IMR-90 (cell line): ENCODE results near the gene MYOF. TPM values are rescaled to one million over a fixed set of nuclear protein-coding genes. Genes with fewer than 3 reads are reported as not detected.

Source experiments
- ATAC-seq: fragments of 200-7000 bp; cut with Tn5 transposase; 2 replicates; pipeline ENCODE4 v1.9.1; 2020; ENCODE audit warnings: low read depth, mild to moderate bottlenecking, moderate library complexity
- BruUV-seq: library from RNA; stranded (reverse); fragments of 400-500 nt; replicated peaks from 2 replicates; lab custom pipeline; 2021; lab: Mats Ljungman, UMichigan
- CTCF ChIA-PET: fragments of 300-600 bp; formaldehyde crosslinking; extraction: SDS; loops from one replicate; lab custom pipeline; 2021; ENCODE audit warnings: antibody characterized with exemption; lab: Yijun Ruan, JAX
- POLR2A ChIA-PET: fragments of 300-600 bp; sonication (Branson Sonifier 250); formaldehyde crosslinking; loops from one replicate; lab custom pipeline; 2022; ENCODE audit warnings: antibody characterized with exemption; ENCODE audit not compliant: unreplicated experiment; lab: Charles Lee
- DNase-seq: peaks from one replicate; pipeline ENCODE4 v3.0.0; 2013
- H2AFZ ChIP-seq: replicated peaks from 2 replicates; pipeline ENCODE3; 2013; ENCODE audit warnings: low read length, mild to moderate bottlenecking; ENCODE audit not compliant: poor library complexity
- H2AK5ac ChIP-seq: 2 replicates; pipeline ENCODE4 v1.6.1; 2013; ENCODE audit warnings: low read depth, low read length, inconsistent platforms
- H2AK9ac ChIP-seq: replicated peaks from 2 replicates; pipeline ENCODE3; 2013; ENCODE audit warnings: mild to moderate bottlenecking, low read depth, low read length, moderate library complexity; ENCODE audit not compliant: poor library complexity
- H2BK120ac ChIP-seq: 2 replicates; pipeline ENCODE4 v1.6.1; 2013; ENCODE audit warnings: low read depth, low read length, inconsistent platforms
- H2BK15ac ChIP-seq: 3 replicates; pipeline ENCODE4 v1.6.1; 2013; ENCODE audit warnings: low read depth, low read length, inconsistent platforms
- H2BK20ac ChIP-seq: 2 replicates; pipeline ENCODE4 v1.6.1; 2013; ENCODE audit warnings: low read depth, mild to moderate bottlenecking, inconsistent platforms, low read length, moderate library complexity
- H2BK5ac ChIP-seq: 2 replicates; pipeline ENCODE4 v1.6.1; 2013; ENCODE audit warnings: mild to moderate bottlenecking, low read depth, low read length, inconsistent platforms; ENCODE audit not compliant: poor library complexity, severe bottlenecking
- H3K14ac ChIP-seq: replicated peaks from 2 replicates; pipeline ENCODE4 v1.6.1; 2013; ENCODE audit warnings: low read depth, low read length, inconsistent platforms
- H3K18ac ChIP-seq: 2 replicates; pipeline ENCODE4 v1.6.1; 2013; ENCODE audit warnings: low read depth, low read length, control low read depth
- H3K23ac ChIP-seq: 2 replicates; pipeline ENCODE4 v1.6.1; 2013; ENCODE audit warnings: low read depth, low read length, inconsistent platforms
- H3K27ac ChIP-seq: 2 replicates; pipeline ENCODE4 v1.5.1; 2013; ENCODE audit warnings: mild to moderate bottlenecking, control low read depth, low read length; ENCODE audit not compliant: insufficient read depth
- H3K27me3 ChIP-seq: 2 replicates; pipeline ENCODE4 v1.6.1; 2013; ENCODE audit warnings: low read length; ENCODE audit not compliant: control insufficient read depth, insufficient read depth
- H3K36me3 ChIP-seq: 2 replicates; pipeline ENCODE4 v1.6.1; 2013; ENCODE audit warnings: low read length, mixed read lengths; ENCODE audit not compliant: control insufficient read depth, insufficient read depth
- H3K4ac ChIP-seq: 2 replicates; pipeline ENCODE4 v1.6.1; 2013; ENCODE audit warnings: low read depth, low read length, inconsistent platforms
- H3K4me1 ChIP-seq: 2 replicates; pipeline ENCODE4 v1.6.1; 2013; ENCODE audit warnings: low read length, mixed read lengths; ENCODE audit not compliant: control insufficient read depth, insufficient read depth
- H3K4me2 ChIP-seq: 2 replicates; pipeline ENCODE4 v1.6.1; 2013; ENCODE audit warnings: low read depth, mild to moderate bottlenecking, control low read depth, low read length, moderate library complexity
- H3K4me3 ChIP-seq: 2 replicates; pipeline ENCODE4 v1.5.1; 2013; ENCODE audit warnings: low read depth, mild to moderate bottlenecking, control low read depth, low read length, moderate library complexity; ENCODE audit not compliant: insufficient read depth
- H3K56ac ChIP-seq: 2 replicates; pipeline ENCODE4 v1.6.1; 2013; ENCODE audit warnings: low read length, inconsistent platforms; ENCODE audit not compliant: insufficient read depth; ENCODE audit errors: extremely low read depth
- H3K79me1 ChIP-seq, 2 experiments: 2 replicates each; pipeline ENCODE4 v1.6.1; 2013; ENCODE audit warnings: low read length in 2 of 2, inconsistent platforms in 1 of 2, low read depth in 1 of 2
- H3K9ac ChIP-seq: 2 replicates; pipeline ENCODE4 v1.6.1; 2013; ENCODE audit warnings: low read depth, low read length, control low read depth
- H3K9me1 ChIP-seq: 2 replicates; pipeline ENCODE4 v1.6.1; 2013; ENCODE audit warnings: low read length, inconsistent platforms; ENCODE audit not compliant: insufficient read depth
- H3K9me3 ChIP-seq: 2 replicates; pipeline ENCODE4 v1.6.1; 2013; ENCODE audit warnings: low read length; ENCODE audit not compliant: control insufficient read depth, insufficient read depth
- H4K20me1 ChIP-seq: 2 replicates; pipeline ENCODE4 v1.6.1; 2013; ENCODE audit warnings: low read length, inconsistent platforms; ENCODE audit not compliant: insufficient read depth
- H4K5ac ChIP-seq: 2 replicates; pipeline ENCODE4 v1.6.1; 2013; ENCODE audit warnings: mild to moderate bottlenecking, low read depth, low read length, control low read depth
- H4K8ac ChIP-seq, 2 experiments: 2 replicates each; pipeline ENCODE4 v1.6.1; 2013; ENCODE audit warnings: low read depth in 2 of 2, low read length in 2 of 2, control low read depth in 1 of 2, inconsistent platforms in 1 of 2
- H4K91ac ChIP-seq: 2 replicates; pipeline ENCODE4 v1.6.1; 2013; ENCODE audit warnings: low read depth, low read length, inconsistent platforms; ENCODE audit not compliant: insufficient read depth
- BHLHE40 ChIP-seq: fragments of 150-350 bp; IDR thresholded peaks from 2 replicates; pipeline ENCODE4 v1.6.1; 2016; ENCODE audit warnings: mild to moderate bottlenecking, low read depth, low read length
- CHD1 ChIP-seq: IDR thresholded peaks from 2 replicates; pipeline ENCODE4 v1.6.1; 2012; ENCODE audit warnings: low read depth, low read length, improper control_type of control experiment
- CTCF ChIP-seq: conservative IDR thresholded peaks from 2 replicates; pipeline ENCODE4 v1.5.1; 2012; ENCODE audit warnings: mild to moderate bottlenecking, low read depth, low read length, improper control_type of control experiment
- ELK1 ChIP-seq: fragments of 150-350 bp; IDR thresholded peaks from 2 replicates; pipeline ENCODE4 v1.6.1; 2016; ENCODE audit warnings: low read depth, mild to moderate bottlenecking, low read length, moderate library complexity, borderline replicate concordance
- MAZ ChIP-seq: IDR thresholded peaks from 2 replicates; pipeline ENCODE4 v1.6.1; 2012; ENCODE audit warnings: low read depth, mild to moderate bottlenecking, low read length, improper control_type of control experiment, moderate library complexity, borderline replicate concordance
- NFE2L2 ChIP-seq: fragments of 150-350 bp; IDR thresholded peaks from 2 replicates; pipeline ENCODE4 v1.6.1; 2016; ENCODE audit warnings: low read depth, mild to moderate bottlenecking, low read length
- POLR2A ChIP-seq: IDR thresholded peaks from 2 replicates; pipeline ENCODE4 v1.6.1; 2012; ENCODE audit warnings: mild to moderate bottlenecking, low read depth, low read length
- RAD21 ChIP-seq: IDR thresholded peaks from 2 replicates; pipeline ENCODE4 v1.6.1; 2012; ENCODE audit warnings: low read length, improper control_type of control experiment
- RCOR1 ChIP-seq: IDR thresholded peaks from 2 replicates; pipeline ENCODE4 v1.6.1; 2012; ENCODE audit warnings: mild to moderate bottlenecking, low read length, improper control_type of control experiment; ENCODE audit not compliant: insufficient replicate concordance
- RFX5 ChIP-seq: IDR thresholded peaks from 2 replicates; pipeline ENCODE4 v1.8.0; 2012; ENCODE audit warnings: low read depth, mild to moderate bottlenecking, low read length, moderate library complexity
- SMC3 ChIP-seq: fragments of 150-350 bp; IDR thresholded peaks from 2 replicates; pipeline ENCODE4 v1.6.1; 2016; ENCODE audit warnings: low read depth, mild to moderate bottlenecking, antibody characterized with exemption, low read length, moderate library complexity
- USF2 ChIP-seq: fragments of 150-350 bp; IDR thresholded peaks from 2 replicates; pipeline ENCODE4 v1.6.1; 2017; ENCODE audit warnings: mild to moderate bottlenecking, antibody characterized with exemption, low read length, low read depth
- WGBS, 2 experiments: methylation state at CpG; one replicate each; pipeline versions ENCODE4 v1.1.5 to v1.1.7; 2013; ENCODE audit warnings: missing lambda C conversion rate in 2 of 2; ENCODE audit not compliant: insufficient read length in 1 of 2; ENCODE audit errors: extremely low coverage in 2 of 2; 5-methylcytosine and 5-hydroxymethylcytosine counted together
- dilution Hi-C: fragments of 300-500 bp; cut with HindIII; formaldehyde crosslinking; loops from one replicate; pipeline ENCODE4 v1.14.3; 2018; ENCODE audit warnings: low sequenced_read_pairs; ENCODE audit not compliant: unreplicated experiment
- in situ Hi-C: fragments of 300-500 bp; cut with MboI; formaldehyde crosslinking; loops from 3 replicates; pipeline ENCODE4 v1.14.3; 2019; ENCODE audit warnings: low sequenced_read_pairs, inconsistent platforms, mixed read lengths
- intact Hi-C: fragments of 100-400 bp; cut with micrococcal nuclease; formaldehyde crosslinking; loops from 2 replicates; pipeline ENCODE4 v1.10.0; 2022
- polyA plus RNA-seq, 3 experiments: library from polyadenylated mRNA; depleted of rRNA; stranded (reverse); fragments of >200 nt; gene quantifications; 2 replicates each; pipeline ENCODE4 v1.2.3, GENCODE V29; 2012; ENCODE audit warnings: low replicate concordance in 1 of 3
- total RNA-seq: library from RNA; depleted of rRNA; stranded (reverse); fragments of >200 nt; gene quantifications from 2 replicates; pipeline ENCODE4 v1.2.3, GENCODE V29; 2012

The MYOF gene
- total and polyA plus RNA-seq, 2 of the 4 experiments (the other 2 are of a cell fraction): 221 to 281 TPM

DNA sequence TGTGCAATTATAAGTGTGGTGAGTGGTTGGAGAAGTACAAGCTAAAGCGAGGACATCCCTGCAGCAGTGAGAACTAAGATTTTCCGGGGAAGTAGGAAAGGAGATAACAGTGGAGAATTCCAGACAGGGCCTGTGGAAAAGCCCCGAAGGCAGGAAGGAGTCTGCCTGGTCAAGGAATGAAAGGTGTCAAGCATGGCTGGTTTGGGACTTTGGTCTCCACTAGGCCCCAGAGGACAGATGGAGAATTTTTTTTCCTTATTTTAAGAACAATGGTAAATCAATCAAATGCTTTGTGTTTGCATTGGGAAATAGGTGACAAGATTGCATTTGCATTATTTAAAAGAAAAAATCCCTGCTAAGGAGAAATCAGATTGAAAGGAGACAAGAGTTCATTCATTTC is 11.0 kb upstream of the MYOF start:
- ChIA-PET POLR2A (no interaction called here), CTCF (interaction anchor here (1.0 kb wide), 1 partner anchor 10 kb away, joined by 3 read pairs; no protein-coding TSS in a partner anchor)
- DNase-seq (no peak), ATAC-seq (no peak)
- no peaks in the 10 kb centered on the region for H3K36me3 ChIP-seq
- no peak overlapping the region for H2AFZ ChIP-seq
- H3K4me1 ChIP-seq: no peaks in the 10 kb centered on the region
- no peak overlapping the region for H3K23ac ChIP-seq
- H4K8ac ChIP-seq: no peak overlapping the region
- TF ChIP-seq POLR2A: no peak
- no peak for TF ChIP-seq RAD21
- TF ChIP-seq RFX5: no peak
- TF ChIP-seq SMC3: no peak
- TF ChIP-seq ELK1: no peak
- no peak for TF ChIP-seq USF2
- TF ChIP-seq NFE2L2: no peak
- no peak for TF ChIP-seq CHD1
- no peak for TF ChIP-seq CTCF
- no peak for TF ChIP-seq RCOR1
- TF ChIP-seq BHLHE40: no peak
- TF ChIP-seq MAZ: no peak
- no peaks in the 10 kb centered on the region; the same call in 1 of the 2 replicates for H3K27me3 ChIP-seq
- H2AK9ac ChIP-seq: no peak overlapping the region
- no peak overlapping the region for H2BK20ac ChIP-seq
- no peak overlapping the region for H3K18ac ChIP-seq
- intact Hi-C loops: no loop called here
- H2BK15ac ChIP-seq: no peak overlapping the region
- WGBS, 2 experiments: no CpG with 5 or more reads among the region's 3 CpGs
- no peak overlapping the region for H2BK120ac ChIP-seq
- no peak overlapping the region for H4K5ac ChIP-seq
- H3K4me3 ChIP-seq: no peak overlapping the region
- H3K9me3 ChIP-seq: no peaks in the 10 kb centered on the region
- H4K91ac ChIP-seq: no peak overlapping the region
- dilution Hi-C loops: no loop called here
- H3K9ac ChIP-seq: no peak overlapping the region
- H3K4ac ChIP-seq: no peak overlapping the region
- BruUV-seq: no TSS peak
- no peak overlapping the region for H3K4me2 ChIP-seq
- no peak overlapping the region for H2AK5ac ChIP-seq
- no peaks in the 10 kb centered on the region for H3K9me1 ChIP-seq
- no peak overlapping the region for H3K56ac ChIP-seq
- H3K79me1 ChIP-seq: peaks cover 7% of the 10 kb centered on the region in 2 experiments
- no peaks in the 10 kb centered on the region for H4K20me1 ChIP-seq
- H3K27ac ChIP-seq: no peak overlapping the region
- in situ Hi-C loops: no loop called here
- H2BK5ac ChIP-seq: no peak overlapping the region
- H3K14ac ChIP-seq: no peak overlapping the region
